Peyer's patch (tissue), 4 donors: Measurements from ENCODE around the gene CCDC81.

ENCODE experiments used
- CTCF ChIP-seq, 6 experiments: fragments of 450-650 bp in 4 of 6; fragments of 200-600 bp in 2 of 6; sonication (generic) in 1 of 6; IDR thresholded peaks; one replicate each; pipeline ENCODE4 v1.5.1; 2017 to 2019; ENCODE audit warnings: antibody characterized with exemption in 6 of 6, mild to moderate bottlenecking in 3 of 6, moderate library complexity in 1 of 6
- POLR2A ChIP-seq, 2 donors: fragments of 450-650 bp; IDR thresholded peaks; one replicate each; pipeline ENCODE4 v1.5.1; 2017; ENCODE audit warnings: antibody characterized with exemption in 2 of 2, mild to moderate bottlenecking in 2 of 2, moderate library complexity in 2 of 2

- TF ChIP-seq CTCF (IDR thresholded peaks at IDR 0.05) (no peak), POLR2A (IDR thresholded peaks at IDR 0.05) (no peak)
Observed at GRCh38 chr11:86418513-86418912, 43.8 kb downstream of the CCDC81 start.
